CD4-positive, alpha-beta T cell (primary cell): Measurements from ENCODE around the gene SFXN5. TPM values are rescaled to one million over a fixed set of nuclear protein-coding genes. Genes with fewer than 3 reads are reported as not detected.

Source experiments
- ATAC-seq: fragments of 200-7000 bp; cut with Tn5 transposase; one replicate; pipeline ENCODE4 v1.10.0; 2022; ENCODE audit warnings: mild to moderate bottlenecking; ENCODE audit not compliant: poor library complexity
- CTCF ChIA-PET: fragments of 350-600 bp; sonication (Branson Sonifier 250); formaldehyde crosslinking; loops from one replicate; lab custom pipeline; 2021; ENCODE audit warnings: antibody characterized with exemption, inconsistent platforms; lab: Charles Lee
- POLR2A ChIA-PET: fragments of 350-600 bp; sonication (Branson Sonifier 250); formaldehyde crosslinking; loops from one replicate; lab custom pipeline; 2021; ENCODE audit warnings: antibody characterized with exemption, inconsistent platforms; lab: Charles Lee
- DNase-seq, 14 experiments: peaks; one replicate each; pipeline ENCODE4 v3.0.0-alpha.2; 2013 to 2020; ENCODE audit warnings: mixed read lengths in 2 of 14
- H3K27ac ChIP-seq, 2 donors: one replicate each; pipeline versions ENCODE4 v1.5.1 to v1.7.0; 2013; ENCODE audit warnings: low read length in 2 of 2, low read depth in 1 of 2, mild to moderate bottlenecking in 1 of 2
- H3K27me3 ChIP-seq, 2 experiments: 1 replicate in 1 of 2; 2 replicates in 1 of 2; pipeline versions ENCODE4 v1.6.1 to v1.7.0; 2013; ENCODE audit warnings: low read length in 2 of 2, control low read depth in 1 of 2, mild to moderate bottlenecking in 1 of 2, moderate library complexity in 1 of 2; ENCODE audit not compliant: insufficient read depth in 2 of 2, control insufficient read depth in 1 of 2
- H3K36me3 ChIP-seq: one replicate; pipeline ENCODE4 v1.6.1; 2013; ENCODE audit warnings: low read length, control low read depth; ENCODE audit not compliant: insufficient read depth
- H3K4me1 ChIP-seq: one replicate; pipeline ENCODE4 v1.6.1; 2013; ENCODE audit warnings: low read length, control low read depth; ENCODE audit not compliant: insufficient read depth
- H3K4me3 ChIP-seq: one replicate; pipeline ENCODE4 v1.5.1; 2013; ENCODE audit warnings: mild to moderate bottlenecking, low read length, moderate library complexity
- H3K9me3 ChIP-seq, 2 experiments: 1 replicate in 1 of 2; 2 replicates in 1 of 2; pipeline versions ENCODE4 v1.6.1 to v1.7.0; 2013; ENCODE audit warnings: low read length in 2 of 2, mild to moderate bottlenecking in 2 of 2, control low read depth in 1 of 2, moderate library complexity in 1 of 2; ENCODE audit not compliant: control insufficient read depth in 1 of 2, insufficient read depth in 1 of 2
- H3K27ac Mint-ChIP-seq: one replicate; pipeline ENCODE4 v1.8.0; 2020; ENCODE audit warnings: mixed read lengths
- H3K27me3 Mint-ChIP-seq: one replicate; pipeline ENCODE4 v1.8.0; 2021; ENCODE audit warnings: mixed read lengths
- H3K36me3 Mint-ChIP-seq: one replicate; pipeline ENCODE4 v1.8.0; 2021; ENCODE audit warnings: low read depth, mixed read lengths
- H3K4me1 Mint-ChIP-seq: one replicate; pipeline ENCODE4 v1.8.0; 2021; ENCODE audit warnings: low read depth, mixed read lengths
- H3K4me3 Mint-ChIP-seq: one replicate; pipeline ENCODE4 v1.8.0; 2020; ENCODE audit warnings: mild to moderate bottlenecking, mixed read lengths
- H3K9me3 Mint-ChIP-seq: one replicate; pipeline ENCODE4 v1.8.0; 2020; ENCODE audit warnings: mixed read lengths
- CTCF ChIP-seq: fragments of 200-600 bp; IDR thresholded peaks from one replicate; pipeline ENCODE4 v1.8.0; 2022; ENCODE audit warnings: antibody characterized with exemption, mild to moderate bottlenecking
- intact Hi-C, 2 experiments: fragments of 100-400 bp; cut with DNase I in 1 of 2; cut with micrococcal nuclease in 1 of 2; formaldehyde crosslinking; loops; one replicate each; pipeline versions ENCODE4 v1.15.1 to v1.9.0; 2023 to 2025; cut with DNase I, micrococcal nuclease
- total RNA-seq, 174 experiments: library from RNA in 2 of 174; stranded (reverse) in 2 of 174; gene quantifications; one replicate each; pipeline ENCODE4 v1.2.3 and lab custom pipeline; 2021 to 2026

Gene SFXN5
- total RNA-seq, 2 experiments from 2014 or later: 5.1 to 5.4 TPM

- no peaks in the 10 kb centered on the region for H3K4me1 ChIP-seq
- H3K27ac Mint-ChIP-seq: no peak overlapping the region
- intact Hi-C loops: no loop called here
Measured at GRCh38 chr2:73033766-73034381, 37.6 kb downstream of the SFXN5 start.

GRCh38 chr2:73033142-73033765 is 38.3 kb downstream of the SFXN5 start:
- no peaks in the 10 kb centered on the region for H3K27me3 Mint-ChIP-seq
- ATAC-seq (no peak), DNase-seq (no peak)
- no peak overlapping the region for H3K4me3 Mint-ChIP-seq
- H3K9me3 ChIP-seq: no peaks in the 10 kb centered on the region
- H3K36me3 ChIP-seq: no peaks in the 10 kb centered on the region
- H3K27me3 ChIP-seq: no peaks in the 10 kb centered on the region
- no peaks in the 10 kb centered on the region for H3K4me1 ChIP-seq
- CTCF ChIA-PET: no interaction called here
- no peak for TF ChIP-seq CTCF
- H3K9me3 Mint-ChIP-seq: no peaks in the 10 kb centered on the region
- no peak overlapping the region for H3K27ac ChIP-seq
- POLR2A ChIA-PET: no interaction called here
- intact Hi-C loops: no loop called here
- no peak overlapping the region for H3K27ac Mint-ChIP-seq
- H3K4me1 Mint-ChIP-seq: no peaks in the 10 kb centered on the region
- no peaks in the 10 kb centered on the region for H3K36me3 Mint-ChIP-seq
- no peak overlapping the region for H3K4me3 ChIP-seq

More at GRCh38 chr2:73033766-73034381, 37.6 kb downstream of the SFXN5 start:
- no peak for TF ChIP-seq CTCF
- Histone ChIP-seq H3K36me3 (no peaks in the 10 kb centered on the region), H3K27ac (no peak overlapping the region), H3K4me3 (no peak overlapping the region), H3K9me3 (no peaks in the 10 kb centered on the region), H3K27me3 (no peaks in the 10 kb centered on the region)
- Mint-ChIP-seq H3K9me3 (no peaks in the 10 kb centered on the region), H3K36me3 (no peaks in the 10 kb centered on the region), H3K4me3 (no peak overlapping the region), H3K27me3 (no peaks in the 10 kb centered on the region), H3K4me1 (no peaks in the 10 kb centered on the region)
- ChIA-PET CTCF (interaction anchor here (0.6 kb wide), 1 partner anchor 16 kb away, joined by 3 read pairs; no protein-coding TSS in a partner anchor), POLR2A (no interaction called here)
- no peak for DNase-seq
- ATAC-seq: no peak

- no peaks in the 10 kb centered on the region for H3K36me3 ChIP-seq
- no peaks in the 10 kb centered on the region for H3K36me3 Mint-ChIP-seq
- H3K4me1 ChIP-seq: no peaks in the 10 kb centered on the region
- DNase-seq: no peak
- H3K4me3 ChIP-seq: no peak overlapping the region
- ChIA-PET CTCF (no interaction called here), POLR2A (no interaction called here)
- no peak overlapping the region for H3K27ac ChIP-seq
- H3K9me3 ChIP-seq: no peaks in the 10 kb centered on the region
- no peak overlapping the region for H3K27ac Mint-ChIP-seq
- ATAC-seq: no peak
- H3K27me3 ChIP-seq: no peaks in the 10 kb centered on the region
- TF ChIP-seq CTCF: no peak
- H3K27me3 Mint-ChIP-seq: no peaks in the 10 kb centered on the region
- intact Hi-C loops: no loop called here
- no peak overlapping the region for H3K4me3 Mint-ChIP-seq
- no peaks in the 10 kb centered on the region for H3K9me3 Mint-ChIP-seq
- H3K4me1 Mint-ChIP-seq: no peaks in the 10 kb centered on the region
Measured at GRCh38 chr2:73032702-73033097, 38.8 kb downstream of the SFXN5 start.
